Activated CD4-positive, alpha-beta T cell treated with anti-CD3 and anti-CD28 coated beads, Interleukin-2, Interleukin-6, amounts not matched to agents 100 ng/mL and 50 ng/mL, durations not matched to agents 16 hours and 8 hours (primary cell): ENCODE data around the gene BUD23.

Experiments
- DNase-seq: peaks from one replicate; pipeline ENCODE4 v3.0.0-alpha.2; 2020

Gene BUD23

GRCh38 chr7:73742753-73743641, 59.6 kb downstream of the BUD23 start:
- DNase-seq: no peak

GRCh38 chr7:73746378-73746777, 63.0 kb downstream of the BUD23 start:
- DNase-seq: no peak
